Mesothelial cell of epicardium (in vitro differentiated cells): ENCODE measurements around the gene SLC1A3. TPM values are rescaled to one million over a fixed set of nuclear protein-coding genes. Genes with fewer than 3 reads are reported as not detected.

Experiments
- DNase-seq, 2 experiments: peaks; one replicate each; pipeline ENCODE4 v3.0.0; 2021; ENCODE audit warnings: low spot score in 2 of 2; ENCODE audit not compliant: unreplicated experiment in 2 of 2
- H3K27ac Mint-ChIP-seq: 2 replicates; pipeline ENCODE4 v1.8.0; 2021; ENCODE audit warnings: mixed read lengths
- H3K27me3 Mint-ChIP-seq: 2 replicates; pipeline ENCODE4 v1.8.0; 2021; ENCODE audit warnings: low read depth, mixed read lengths
- H3K36me3 Mint-ChIP-seq: 2 replicates; pipeline ENCODE4 v1.8.0; 2021; ENCODE audit warnings: mixed read lengths
- H3K4me1 Mint-ChIP-seq: 2 replicates; pipeline ENCODE4 v1.8.0; 2021; ENCODE audit warnings: mixed read lengths
- H3K4me3 Mint-ChIP-seq: 2 replicates; pipeline ENCODE4 v1.8.0; 2021; ENCODE audit warnings: mild to moderate bottlenecking, moderate library complexity, mixed read lengths
- H3K9me3 Mint-ChIP-seq: 2 replicates; pipeline ENCODE4 v1.8.0; 2021; ENCODE audit warnings: mixed read lengths
- CTCF ChIP-seq: fragments of 200-600 bp; sonication (generic); IDR thresholded peaks from one replicate; pipeline ENCODE4 v1.5.0; 2021; ENCODE audit warnings: antibody characterized with exemption; ENCODE audit not compliant: unreplicated experiment
- total RNA-seq: library from RNA; stranded (reverse); gene quantifications from 3 replicates; pipeline ENCODE4 v1.2.1, GENCODE V29; 2021

The SLC1A3 gene
- total RNA-seq, 1 donor from 2014 or later: 56.3 TPM

- no peaks in the 10 kb centered on the region for H3K36me3 Mint-ChIP-seq
- no peak for DNase-seq
- peaks cover 15% of the 10 kb centered on the region for H3K27me3 Mint-ChIP-seq
- H3K27ac Mint-ChIP-seq: no peak overlapping the region
- no peak for TF ChIP-seq CTCF
- H3K9me3 Mint-ChIP-seq: no peaks in the 10 kb centered on the region
- no peak overlapping the region for H3K4me3 Mint-ChIP-seq
- H3K4me1 Mint-ChIP-seq: no peaks in the 10 kb centered on the region
Measured at GRCh38 chr5:36733183-36733582, 126.8 kb downstream of the SLC1A3 start.

- peaks cover 16% of the 10 kb centered on the region for H3K27me3 Mint-ChIP-seq
Measured at GRCh38 chr5:36734422-36734821, 128.0 kb downstream of the SLC1A3 start.

GRCh38 chr5:36735891-36736290 lies 129.5 kb downstream of the SLC1A3 start:
- H3K27me3 Mint-ChIP-seq: peaks cover 16% of the 10 kb centered on the region
- peaks cover 2% of the 10 kb centered on the region for H3K4me1 Mint-ChIP-seq
- H3K36me3 Mint-ChIP-seq: no peaks in the 10 kb centered on the region

More at GRCh38 chr5:36734422-36734821, 128.0 kb downstream of the SLC1A3 start:
- Mint-ChIP-seq H3K4me1 (no peaks in the 10 kb centered on the region), H3K36me3 (no peaks in the 10 kb centered on the region), H3K9me3 (no peaks in the 10 kb centered on the region), H3K4me3 (no peak overlapping the region), H3K27ac (no peak overlapping the region)
- DNase-seq: no peak
- no peak for TF ChIP-seq CTCF

More at GRCh38 chr5:36735891-36736290, 129.5 kb downstream of the SLC1A3 start:
- Mint-ChIP-seq H3K4me3 (no peak overlapping the region), H3K9me3 (no peaks in the 10 kb centered on the region), H3K27ac (no peak overlapping the region)
- DNase-seq: no peak
- TF ChIP-seq CTCF: no peak
